ENCODE measurements around the gene FAM53A. TPM values are rescaled to one million over a fixed set of nuclear protein-coding genes. Genes with fewer than 3 reads are reported as not detected.

FAM53A gene
- total and polyA plus RNA-seq, 2 of the 13 experiments (the other 11 are each of a cell fraction or from before 2014, with no cell fraction given) = 0.48 to 1.1 TPM

- H3K4me3 ChIP-seq (replicated peaks in 1 of 3; ENCODE audit: insufficient read depth in 1 of 3, low read depth in 2 of 3, low read length in 3 of 3) = no peak overlapping the region
Observed at GRCh38 chr4:1604706-1605205, 79.4 kb downstream of the FAM53A start.

More at GRCh38 chr4:1604706-1605205, 79.4 kb downstream of the FAM53A start:
- DNase-seq (ENCODE audit: low spot score) = no peak
- TF ChIP-seq STAG1 (CRISPR knock-in tag; IDR thresholded peaks at IDR 0.05) = 0 out of 2 replicates have a peak, but pooled peaks have one; percentile 37
- TF ChIP-seq ZNF879 (CRISPR knock-in tag; IDR thresholded peaks at IDR 0.05) = no peak
- TF ChIP-seq CTCF (CRISPR knock-in tag; IDR thresholded peaks at IDR 0.05) = peak; percentile 44; the same call in 1 of the 2 replicates
- Histone ChIP-seq H3K4me2 (ENCODE audit: low read depth, low read length) (no peak overlapping the region), H4K20me1 (ENCODE audit: insufficient read depth, low read length) (0 out of 2 replicates have a peak, but pooled peaks cover 3% of the 10 kb centered on the region), H2AFZ (ENCODE audit: low read length) (no peak overlapping the region), H3K36me3 (replicated peaks in 1 of 2; ENCODE audit: control insufficient read depth in 1 of 2, insufficient read depth in 2 of 2, low read length in 2 of 2) (no peaks in the 10 kb centered on the region), H3K4me1 (ENCODE audit: insufficient read depth, low read length) (no peaks in the 10 kb centered on the region), H3K27me3 (ENCODE audit: control insufficient read depth in 1 of 2, insufficient read depth in 2 of 2, low read length in 2 of 2) (peaks cover 21 to 67% of the 10 kb centered on the region in 2 experiments; a peak in 4 of 5 replicates), H3K79me2 (ENCODE audit: insufficient read depth, low read length) (no peaks in the 10 kb centered on the region), H3K9ac (ENCODE audit: insufficient read depth, low read depth, low read length) (no peak overlapping the region), H3K27ac (ENCODE audit: extremely low read length, insufficient read depth, low read length) (no peak overlapping the region), H3K9me3 (ENCODE audit: low read length) (no peaks in the 10 kb centered on the region)
- CTCF ChIA-PET (ENCODE audit: low intra/inter-chr PET ratio, low total read pairs) = no interaction called here
- in situ Hi-C loops (cut with HindIII; ENCODE audit: extremely low pct_ligation_motif_present, low pct_unique_long_range_greater_than_20kb) (no loop called here), intact Hi-C loops (cut with micrococcal nuclease; ENCODE audit: unreplicated experiment) (no loop called here)
- POLR2A ChIA-PET = no interaction called here
- ATAC-seq = peak; percentile 41; the same call in 2 of the 3 replicates
- no TSS peak for BruUV-seq (replicated peaks)
- WGBS (ENCODE audit: low lambda C conversion rate) = 25% methylated on average over 10 of the region's 19 CpGs
- no peak for FAIRE-seq

Measured in HepG2 (cell line).